GM18867 (cell line): ENCODE data around the gene CCDC88B.
A peak's percentile ranks its signal among the peaks of the same experiment; 100 is the strongest.
"Not testable (repeated sequence)": the region's sequence is repeated elsewhere in the genome, so short reads cannot be mapped to it uniquely, and the experiment has no call there.

Experiments
- ATAC-seq: cut with Tn5 transposase; IDR thresholded peaks from one replicate; pipeline ENCODE4 v1.9.1; 2021; ENCODE audit warnings: mild to moderate bottlenecking, moderate library complexity; ENCODE audit not compliant: unreplicated experiment

CCDC88B gene

GRCh38 chr11:64318766-64319761 lies 20.9 kb upstream of the CCDC88B start:
- ATAC-seq: no peak

GRCh38 chr11:64320556-64320955 lies 19.4 kb upstream of the CCDC88B start:
- ATAC-seq: no peak

GRCh38 chr11:64321026-64321425 lies 19.0 kb upstream of the CCDC88B start:
- no peak for ATAC-seq

GRCh38 chr11:64321533-64321932 lies 18.5 kb upstream of the CCDC88B start:
- no peak for ATAC-seq

GRCh38 chr11:64322925-64323260 lies 17.1 kb upstream of the CCDC88B start:
- no peak for ATAC-seq

- ATAC-seq: no peak
These were observed 16.6 kb upstream of the CCDC88B start for GRCh38 chr11:64323373-64323772.

- ATAC-seq: not testable (repeated sequence)
These were observed 16.0 kb upstream of the CCDC88B start for GRCh38 chr11:64323984-64324383.

GRCh38 chr11:64324692-64325469 lies 15.1 kb upstream of the CCDC88B start:
- ATAC-seq: no peak

GRCh38 chr11:64327375-64327774 lies 12.6 kb upstream of the CCDC88B start:
- ATAC-seq: no peak

GRCh38 chr11:64327993-64328392 lies 12.0 kb upstream of the CCDC88B start:
- ATAC-seq: no peak

- ATAC-seq: no peak
These were observed 9.1 kb upstream of the CCDC88B start for GRCh38 chr11:64330888-64331287.

GRCh38 chr11:64331569-64332371 lies 8.2 kb upstream of the CCDC88B start:
- peak; percentile 54 for ATAC-seq

GRCh38 chr11:64333556-64333955 lies 6.4 kb upstream of the CCDC88B start:
- no peak for ATAC-seq

- ATAC-seq: peak; percentile 58
These were observed 5.0 kb upstream of the CCDC88B start for GRCh38 chr11:64334764-64335735.

GRCh38 chr11:64337538-64338249 lies 2.3 kb upstream of the CCDC88B start:
- no peak for ATAC-seq

GRCh38 chr11:64338716-64339115 lies 1.3 kb upstream of the CCDC88B start:
- ATAC-seq: no peak

GRCh38 chr11:64339286-64339685 lies 718 bp upstream of the CCDC88B start:
- no peak for ATAC-seq

GRCh38 chr11:64340671-64341335 lies 799 bp downstream of the CCDC88B start:
- ATAC-seq: peak; percentile 33

- ATAC-seq: no peak
These were observed 1.4 kb downstream of the CCDC88B start for GRCh38 chr11:64341429-64341828.
